HuH-7.5 (cell line): ENCODE measurements around the gene C11orf54.
A peak's percentile ranks its signal among the peaks of the same experiment; 100 is the strongest.
"Not testable (repeated sequence)": the region's sequence is repeated elsewhere in the genome, so short reads cannot be mapped to it uniquely, and the experiment has no call there.

ENCODE experiments used
- DNase-seq: peaks from one replicate; pipeline ENCODE4 v3.0.0; 2011; ENCODE audit warnings: low spot score

Gene C11orf54

DNA sequence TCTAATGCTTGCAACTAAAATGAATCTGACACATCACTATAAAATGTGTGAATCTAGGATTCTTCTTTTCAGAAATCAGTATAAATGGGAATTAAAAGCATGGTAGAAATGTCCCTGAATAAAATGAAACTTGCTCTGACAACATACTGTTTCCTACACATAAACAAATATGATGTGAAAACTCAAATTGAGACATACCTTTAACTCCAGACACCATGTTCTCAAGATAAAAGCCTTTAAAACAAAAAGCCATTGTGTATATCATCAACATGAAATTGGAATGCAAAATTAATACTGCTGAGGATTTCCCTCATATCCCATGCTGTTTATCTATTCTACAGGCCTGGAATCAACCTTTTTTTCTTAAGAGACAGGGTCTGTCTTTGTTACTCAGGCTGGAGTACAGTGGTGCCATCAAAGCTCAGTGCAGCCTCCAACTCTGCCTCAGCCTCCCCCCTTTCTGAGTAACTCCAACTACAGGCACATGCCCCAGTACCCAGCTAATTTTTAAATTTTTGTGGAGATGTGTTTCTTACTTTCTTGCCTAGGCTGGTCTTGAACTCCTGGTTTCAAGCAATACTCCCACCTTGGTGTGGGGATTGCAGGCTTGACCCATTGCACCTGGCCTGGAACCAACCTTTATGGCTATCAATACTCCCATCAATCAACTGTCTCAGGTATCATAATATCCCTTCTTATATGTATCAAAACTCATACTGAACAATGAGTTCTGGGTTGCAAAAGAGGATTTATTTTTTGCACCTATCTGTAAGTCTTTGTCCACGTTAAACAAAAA, 6.8 kb upstream of the C11orf54 start:
- DNase-seq = no peak

DNA sequence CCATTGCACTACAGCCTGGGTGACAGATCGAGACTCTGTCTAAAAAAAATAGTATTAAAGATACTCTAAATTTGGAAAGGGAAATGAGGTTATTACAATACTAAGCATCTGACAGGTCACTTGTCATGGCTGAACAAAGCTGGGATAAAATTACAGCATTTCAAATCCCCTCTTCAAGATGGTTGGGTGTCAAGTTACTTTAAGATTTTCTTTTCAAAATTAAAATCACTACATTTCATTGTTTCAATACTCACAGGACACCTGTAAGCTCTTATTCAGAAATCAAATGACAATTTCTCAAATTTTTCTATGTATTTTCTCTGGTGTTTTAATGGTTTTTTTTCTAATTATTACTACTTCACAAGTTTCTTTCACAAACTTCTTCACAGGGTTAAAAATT, 5.8 kb upstream of the C11orf54 start:
- no peak for DNase-seq

DNA sequence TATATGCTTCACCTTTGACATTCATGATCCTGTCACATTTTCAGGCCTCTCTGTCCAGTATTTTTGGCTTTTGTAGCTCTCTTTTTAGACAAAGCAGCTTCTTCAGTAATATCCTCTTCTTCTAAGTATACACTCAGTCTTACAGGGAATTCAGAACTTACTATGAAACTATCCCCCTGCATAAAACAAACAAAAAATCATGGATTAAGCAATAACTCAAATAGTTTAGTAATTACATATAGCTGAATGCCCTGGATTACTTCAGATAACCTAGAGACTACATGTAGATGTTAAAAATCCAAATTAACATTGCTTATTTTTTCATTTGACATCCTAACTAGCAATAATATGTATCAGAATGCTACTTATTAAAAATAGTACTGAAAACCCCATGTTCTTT, 5.3 kb upstream of the C11orf54 start:
- DNase-seq = no peak

DNA sequence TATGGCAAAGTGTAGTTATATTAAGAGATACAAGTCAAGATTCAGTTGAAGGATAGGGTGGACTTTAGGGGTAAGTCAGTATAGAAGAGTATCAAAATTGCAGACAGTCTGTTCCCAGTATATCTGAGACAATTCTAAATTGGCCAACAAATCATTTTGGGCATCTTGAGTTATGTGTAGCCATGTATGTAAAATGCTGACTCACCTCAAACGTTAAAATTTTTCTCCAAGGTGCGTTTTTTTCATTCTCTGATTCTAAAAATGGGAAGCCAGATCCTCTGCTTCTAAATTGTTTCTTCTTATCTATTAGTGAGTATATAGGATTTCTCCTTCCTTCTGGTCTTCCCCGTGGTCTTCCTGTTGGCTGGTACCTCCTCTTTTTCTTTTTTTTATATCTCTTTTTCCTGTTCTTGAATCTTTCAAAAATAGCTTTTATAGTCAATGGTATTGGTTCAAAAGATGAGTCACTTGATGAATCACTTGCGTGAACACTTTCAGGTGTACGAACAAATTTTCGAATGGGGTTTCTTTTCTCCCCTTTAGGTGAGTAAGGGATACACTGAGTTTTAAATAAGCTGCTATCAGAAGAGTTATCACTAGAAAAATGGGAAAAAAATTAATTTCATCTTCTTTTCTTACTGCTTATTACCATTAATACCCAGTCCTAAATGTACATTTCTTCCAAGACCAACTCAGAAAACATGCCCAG, 3.4 kb upstream of the C11orf54 start:
- DNase-seq = no peak

DNA sequence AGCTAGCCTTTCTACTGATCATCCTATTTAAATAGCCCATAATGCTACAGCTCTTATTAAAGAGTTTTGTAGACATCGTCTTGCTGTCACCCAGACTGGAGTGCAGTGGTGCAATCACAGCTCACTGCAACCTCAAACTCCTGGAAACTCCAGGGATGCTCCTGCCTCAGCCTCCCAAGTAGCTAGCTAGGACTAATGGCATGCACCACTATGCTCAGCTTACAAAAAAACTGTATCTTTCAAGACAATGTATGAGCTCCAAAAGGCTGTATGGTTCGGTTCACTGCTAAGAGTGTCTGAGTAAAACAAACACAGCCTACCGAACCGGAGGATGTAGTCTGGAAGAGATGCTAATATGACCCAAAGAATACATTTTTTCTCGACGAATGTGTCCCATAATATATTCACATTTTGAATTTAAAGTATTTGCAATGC, 2.8 kb upstream of the C11orf54 start:
- DNase-seq = no peak

DNA sequence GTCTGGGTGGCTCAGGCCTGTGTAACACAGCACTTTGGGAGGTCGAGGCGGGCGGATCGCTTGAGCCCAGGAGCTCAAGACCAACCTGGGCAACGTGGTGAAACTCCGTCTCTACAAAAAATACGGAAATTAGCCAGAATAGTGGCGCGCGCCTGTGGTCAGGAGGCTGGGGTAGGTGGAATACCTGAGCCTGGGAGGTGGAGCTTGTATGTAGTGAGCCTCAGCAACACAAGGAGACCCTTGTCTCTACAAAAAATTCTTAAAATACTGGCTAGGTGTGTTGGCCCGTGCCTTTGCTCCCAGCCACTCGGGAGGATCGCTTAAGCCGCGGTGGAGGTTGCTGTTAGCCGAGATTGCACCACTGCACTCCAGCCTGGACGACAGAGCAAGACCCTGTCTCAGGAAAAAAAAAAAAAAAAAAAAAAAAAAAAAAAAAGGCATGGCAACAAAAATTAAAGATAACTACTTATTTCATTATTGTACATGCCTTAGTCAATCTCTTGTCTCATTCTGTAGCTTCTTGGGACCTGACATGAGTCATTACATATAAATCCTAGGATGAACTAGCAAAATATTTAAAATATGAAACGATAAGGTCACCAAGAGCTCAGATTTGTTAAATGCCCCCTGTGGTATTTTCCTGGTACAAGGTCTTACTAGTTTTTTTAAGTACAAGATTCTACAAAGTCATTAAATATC, 1.3 kb upstream of the C11orf54 start:
- DNase-seq = no peak

DNA sequence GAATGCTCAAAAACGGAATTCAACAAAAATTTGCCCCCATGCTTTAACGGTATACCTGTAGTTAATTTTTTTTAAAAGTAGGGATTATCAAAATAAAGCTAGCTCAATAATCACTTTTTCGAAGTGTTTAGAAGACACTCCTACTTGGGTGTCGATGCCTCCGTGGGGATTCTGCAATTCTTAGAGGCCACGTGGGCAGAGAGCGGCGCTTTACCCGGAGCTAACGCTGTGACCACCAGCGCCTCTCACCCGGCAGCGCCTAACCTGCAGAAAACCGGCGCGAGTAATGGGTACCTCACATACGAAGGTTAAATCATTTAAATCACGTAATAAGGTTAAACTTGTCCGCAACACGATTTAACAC, 760 bp upstream of the C11orf54 start:
- no peak for DNase-seq

DNA sequence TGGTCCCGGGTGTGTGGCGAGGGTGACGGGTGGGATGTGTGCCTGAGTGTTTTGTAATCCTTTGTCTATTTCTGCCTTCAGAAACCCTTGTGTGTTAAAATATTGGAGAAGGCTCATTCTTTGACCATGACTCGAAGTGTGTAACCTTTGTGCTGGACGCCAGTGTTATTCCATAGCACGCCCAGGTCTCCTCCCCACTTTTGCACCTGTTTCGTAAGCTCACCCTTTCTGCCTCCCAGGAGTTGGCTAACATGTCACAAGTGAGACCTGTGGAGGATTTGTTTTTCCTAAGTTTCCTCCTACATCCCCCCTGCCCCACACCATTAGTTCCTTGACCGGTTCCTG, 382 bp downstream of the C11orf54 start:
- peak; percentile 75 for DNase-seq

DNA sequence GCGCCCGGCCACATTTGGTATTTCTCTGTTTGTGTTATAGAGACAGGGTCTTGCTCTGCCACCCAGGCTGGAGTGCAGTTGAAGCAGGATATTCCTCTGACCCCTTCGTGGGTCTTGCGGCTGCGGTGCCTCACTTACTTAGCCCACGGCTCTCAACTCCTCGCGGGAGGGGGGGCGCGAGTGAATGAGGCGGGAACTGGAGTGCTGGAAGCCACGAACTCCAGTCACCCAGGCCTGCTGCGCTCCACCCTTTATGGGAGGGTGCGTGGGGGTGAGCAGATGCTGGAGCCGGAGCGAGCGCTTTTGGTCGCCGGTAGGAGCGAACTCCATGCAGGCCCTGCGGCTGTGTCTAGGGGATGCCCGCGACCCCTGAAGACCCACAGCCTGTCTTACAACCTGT, 1.8 kb downstream of the C11orf54 start:
- no peak for DNase-seq

DNA sequence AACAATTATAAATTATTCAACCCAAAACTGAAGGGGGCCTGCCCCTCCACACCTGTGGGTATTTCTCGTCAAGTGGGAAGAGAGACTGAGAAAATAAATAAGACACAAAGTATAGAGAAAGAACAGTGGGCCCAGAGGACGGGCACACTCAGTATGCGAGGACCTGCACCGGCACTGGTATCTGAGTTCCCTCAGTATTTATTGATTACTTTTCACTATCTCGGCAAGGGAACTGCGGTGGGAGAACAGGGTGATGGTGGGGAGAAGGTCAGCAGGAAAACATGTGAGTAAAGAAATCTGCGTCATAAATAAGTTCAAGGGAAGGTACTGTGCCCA, 3.2 kb downstream of the C11orf54 start:
- DNase-seq = no peak

DNA sequence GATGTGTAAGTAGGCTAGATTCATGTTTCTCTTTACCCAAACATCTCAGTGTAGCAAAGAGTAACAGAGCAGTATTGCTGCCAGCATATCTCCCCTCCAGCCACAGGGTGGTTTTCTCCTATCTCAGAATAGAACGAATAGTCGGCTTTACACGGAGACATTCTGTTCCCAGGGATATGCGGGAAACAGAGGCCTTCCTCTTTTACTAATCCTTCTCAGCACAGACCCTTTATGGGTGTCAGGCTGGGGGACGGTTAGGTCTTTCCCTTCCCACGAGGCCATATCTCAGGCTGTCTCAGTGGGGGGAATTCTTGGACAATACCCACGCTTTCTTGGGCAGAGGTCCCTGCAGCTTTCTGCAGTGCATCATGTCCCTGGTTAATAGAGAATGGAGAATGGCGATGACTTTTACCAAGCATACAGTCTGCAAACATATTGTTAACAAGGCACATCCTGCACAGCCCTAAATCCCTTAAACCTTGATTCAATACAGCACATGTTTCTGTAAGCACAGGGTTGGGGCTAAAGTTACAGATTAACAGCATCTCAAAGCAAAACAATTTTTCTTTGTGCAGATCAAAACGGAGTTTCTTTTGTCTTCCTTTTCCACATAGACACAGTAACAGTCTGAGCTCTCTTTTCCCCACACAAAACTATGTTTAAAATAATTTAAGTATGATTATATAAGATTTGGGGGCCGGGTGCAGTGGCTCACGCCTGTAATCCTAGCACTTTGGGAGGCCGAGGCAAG, 3.7 kb downstream of the C11orf54 start:
- not testable (repeated sequence) for DNase-seq

DNA sequence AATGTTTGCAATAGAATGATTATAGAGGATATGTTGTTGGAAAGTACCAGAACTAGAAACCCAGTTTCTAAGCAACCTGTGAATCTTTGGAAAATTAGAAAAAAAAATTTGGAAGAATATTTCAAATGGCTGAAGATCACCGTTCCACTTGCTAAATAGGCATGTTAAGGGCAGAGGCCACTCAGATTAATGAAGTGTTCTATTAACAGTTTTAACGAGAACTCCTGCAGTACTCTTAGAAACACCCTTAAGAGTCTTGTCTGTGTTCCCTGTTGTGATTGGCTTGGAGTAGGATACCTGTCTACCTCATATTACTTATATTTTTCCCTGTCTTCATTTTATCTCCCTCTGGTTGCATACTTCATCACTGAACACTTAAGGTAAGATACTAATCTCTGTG, 4.6 kb downstream of the C11orf54 start:
- no peak for DNase-seq

DNA sequence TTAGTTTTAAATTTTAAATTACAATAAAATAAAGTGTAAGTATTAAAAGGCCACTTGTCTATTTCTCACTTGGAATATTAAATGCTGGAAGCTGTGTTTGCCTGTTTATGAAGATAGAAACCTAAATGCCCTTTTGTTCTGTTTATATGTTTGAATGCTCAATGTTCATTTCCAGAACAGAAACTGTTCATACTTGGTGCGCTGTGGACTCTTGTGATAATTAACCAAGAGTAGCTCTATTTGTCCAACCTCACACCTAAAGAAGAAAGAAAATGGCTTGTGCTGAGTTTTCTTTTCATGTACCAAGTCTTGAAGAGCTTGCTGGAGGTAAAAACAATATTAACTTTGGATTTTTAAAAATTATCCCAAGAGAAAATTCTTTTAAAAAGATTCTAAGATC, 5.7 kb downstream of the C11orf54 start:
- DNase-seq = no peak

DNA sequence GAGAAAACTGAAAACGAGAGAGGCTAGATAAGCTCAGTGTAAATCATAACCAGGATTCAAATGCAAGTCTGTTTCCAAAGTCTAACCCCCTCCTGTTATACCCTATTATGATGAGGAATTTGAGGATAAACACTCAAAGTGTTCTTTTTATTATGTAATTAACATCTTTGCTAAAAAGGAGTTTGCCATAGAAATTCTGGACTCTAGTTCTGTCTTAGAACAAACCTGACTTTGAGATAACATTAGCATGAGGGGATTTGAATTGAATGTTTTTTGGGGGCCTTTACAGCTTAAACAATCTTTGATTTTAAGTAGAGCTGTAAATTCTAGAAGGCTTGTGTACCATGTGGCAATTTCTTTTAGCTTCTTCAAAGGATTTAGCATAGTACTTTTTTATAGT, 9.5 kb downstream of the C11orf54 start:
- no peak for DNase-seq

DNA sequence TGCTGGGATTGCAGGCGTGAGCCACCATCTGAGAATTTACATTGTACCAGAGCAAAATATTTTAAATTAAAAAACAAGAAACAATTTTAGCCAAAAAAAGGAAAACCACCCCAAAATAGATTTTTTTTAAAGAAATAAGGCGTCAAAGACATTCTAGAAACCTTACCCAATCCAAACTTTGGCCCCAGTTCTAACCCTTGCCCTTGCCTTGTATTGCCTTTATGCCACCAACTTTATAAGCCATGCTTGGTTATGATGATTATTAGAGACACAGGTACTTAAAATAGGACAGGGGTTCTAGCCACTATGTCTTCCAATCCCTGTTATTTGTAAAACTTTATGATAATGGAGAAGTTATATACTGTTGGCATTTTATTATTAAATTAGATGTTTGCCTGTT, 11.8 kb downstream of the C11orf54 start:
- DNase-seq = no peak

DNA sequence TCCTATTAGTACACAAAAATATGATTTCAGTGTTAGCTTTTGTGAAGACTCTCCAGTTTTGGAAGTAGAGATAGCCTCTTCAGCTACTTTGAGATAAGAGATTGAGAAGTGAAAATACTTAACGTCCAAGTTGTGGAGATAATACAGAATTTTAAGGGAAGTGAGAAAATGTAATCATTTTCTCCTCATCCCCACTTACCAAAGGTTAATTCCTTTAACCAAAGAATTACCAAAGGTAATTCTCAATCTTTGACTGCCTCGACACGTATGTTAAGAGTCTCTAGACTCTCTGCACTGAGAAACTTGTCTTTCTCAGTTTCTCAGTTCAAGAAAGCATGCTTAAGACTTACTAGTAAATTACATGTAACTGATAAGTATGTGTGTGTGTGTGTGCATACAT, 15.3 kb downstream of the C11orf54 start:
- no peak for DNase-seq

DNA sequence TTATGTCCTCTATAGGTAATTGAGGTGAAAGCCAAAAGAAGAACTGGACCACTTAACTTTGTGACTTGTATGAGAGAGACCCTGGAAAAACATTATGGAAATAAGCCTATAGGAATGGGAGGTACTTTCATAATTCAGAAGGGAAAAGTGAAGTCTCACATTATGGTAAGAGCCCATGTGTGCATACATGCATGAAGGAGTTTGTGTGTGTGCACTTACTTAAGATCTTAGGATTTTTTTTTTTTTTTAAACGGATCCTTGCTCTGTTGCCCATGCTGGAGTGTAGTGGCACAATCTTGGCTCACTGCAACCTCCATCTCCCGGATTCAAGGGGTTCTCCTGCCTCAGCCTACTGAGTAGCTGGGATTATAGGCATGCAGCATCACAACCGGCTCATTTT, 15.8 kb downstream of the C11orf54 start:
- no peak for DNase-seq

DNA sequence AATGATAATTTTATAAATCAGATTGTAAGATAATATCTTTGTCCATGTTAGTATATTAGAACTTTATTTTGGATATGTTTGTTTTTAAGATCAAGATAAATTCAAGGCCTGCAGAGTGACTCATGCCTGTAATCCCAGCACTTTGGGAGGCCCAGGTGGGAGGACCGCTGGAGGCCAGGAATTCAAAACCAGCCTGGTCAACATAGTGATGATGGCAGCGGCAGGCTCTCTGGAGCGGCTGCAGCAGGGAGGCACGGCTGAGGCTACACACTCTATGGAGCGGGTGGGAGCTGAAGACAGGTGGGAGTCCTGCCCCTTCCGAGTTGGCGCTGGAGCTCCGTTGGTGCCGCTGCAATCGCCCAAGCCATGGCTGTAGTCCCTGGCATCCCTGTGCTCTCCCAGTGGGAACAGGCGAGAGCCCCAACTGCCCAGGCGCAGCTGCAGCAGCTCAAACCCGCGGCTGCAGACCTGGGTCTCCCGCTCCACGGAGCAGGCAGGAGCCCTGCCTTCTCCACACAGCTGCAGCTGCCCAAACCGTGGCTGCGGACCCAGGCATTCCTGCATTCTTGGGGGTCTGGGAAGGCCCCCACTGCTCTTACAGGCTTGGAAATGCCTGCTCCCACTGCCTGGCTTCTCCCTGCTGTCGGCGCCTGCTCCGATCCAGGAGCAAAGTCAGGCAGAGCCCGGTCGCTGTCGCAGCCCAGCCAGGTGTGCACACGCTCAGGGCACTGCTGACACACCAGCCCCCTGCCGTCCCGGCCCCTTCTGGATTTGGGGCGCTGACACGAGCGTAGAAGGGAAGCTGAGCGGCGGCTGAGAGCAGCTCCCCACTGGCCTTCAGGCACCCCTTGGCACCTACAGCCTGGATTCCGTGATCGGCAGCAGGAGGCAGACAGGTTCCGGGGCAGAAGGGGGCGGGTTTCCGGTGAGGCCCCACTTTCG, 16.7 kb downstream of the C11orf54 start:
- no peak for DNase-seq

DNA sequence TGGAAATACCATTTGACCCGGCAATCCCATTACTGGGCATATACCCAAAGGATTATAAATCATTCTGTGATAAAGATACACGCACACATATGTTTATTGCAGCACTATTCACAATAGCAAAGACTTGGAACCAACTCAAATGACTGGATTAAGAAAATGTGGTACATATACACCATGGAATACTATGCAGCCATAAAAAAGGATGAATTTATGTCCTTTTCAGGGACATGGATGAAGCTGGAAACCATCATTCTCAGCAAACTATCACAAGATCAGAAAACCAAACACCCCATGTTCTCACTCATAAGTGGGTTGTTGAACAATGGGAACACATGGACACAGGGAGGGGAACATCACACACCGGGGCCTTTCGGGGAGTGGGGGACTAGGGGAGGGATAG, 17.7 kb downstream of the C11orf54 start:
- not testable (repeated sequence) for DNase-seq

DNA sequence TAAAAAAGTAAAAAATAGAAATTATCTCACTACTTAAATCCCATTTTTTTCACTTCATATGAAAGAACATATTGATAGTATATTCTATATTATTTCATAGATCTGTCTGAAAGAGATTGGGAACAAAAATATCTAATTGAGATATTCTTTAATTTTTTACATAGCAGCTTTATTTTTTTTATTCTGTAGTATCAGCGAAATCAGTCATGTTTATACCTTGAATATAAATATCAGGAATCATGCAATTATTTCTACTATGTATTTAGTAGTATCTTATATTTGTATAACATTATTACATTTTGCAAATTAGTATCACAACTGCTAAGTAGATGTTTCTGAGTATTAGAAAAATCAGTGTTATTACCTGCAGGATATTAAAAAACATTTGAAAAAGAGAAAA, 20.4 kb downstream of the C11orf54 start:
- no peak for DNase-seq

DNA sequence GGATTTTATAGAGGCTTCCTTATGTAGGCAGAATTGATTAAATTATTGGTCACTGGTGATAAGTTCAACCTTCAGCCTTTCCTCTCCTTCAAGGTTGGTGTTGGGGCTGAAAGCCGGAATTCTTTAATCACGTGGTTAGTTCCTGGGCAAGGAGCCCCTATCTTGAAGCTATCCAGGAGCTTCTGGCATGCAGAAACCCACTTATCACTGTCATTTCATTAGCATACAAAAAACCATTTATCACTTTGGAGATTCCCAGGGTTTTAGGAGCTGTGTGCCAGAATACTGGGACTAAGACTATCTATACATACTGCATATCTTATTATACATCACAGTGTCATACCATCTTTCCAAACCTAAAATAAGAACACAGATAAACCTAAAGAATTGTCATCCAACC, 24.1 kb downstream of the C11orf54 start:
- DNase-seq = no peak

DNA sequence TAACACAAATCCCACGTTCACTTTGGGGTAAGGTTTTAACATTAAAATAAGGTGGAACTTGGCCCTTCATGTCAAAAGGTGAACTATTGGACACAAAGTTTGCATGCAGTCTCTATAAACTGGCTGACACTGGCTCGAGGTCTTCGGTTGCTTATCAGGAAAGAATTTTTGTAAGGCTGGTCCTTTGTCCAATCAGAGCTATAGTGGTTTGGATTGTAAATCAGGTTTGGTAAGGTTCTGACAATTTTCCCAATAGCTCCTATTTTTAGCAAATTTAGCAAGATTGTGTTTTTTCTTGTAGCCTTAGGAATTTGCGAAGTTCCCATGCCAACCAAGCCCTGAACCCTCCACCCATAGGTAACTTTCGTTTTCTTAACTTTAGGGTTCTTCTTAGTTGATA, 25.0 kb downstream of the C11orf54 start:
- no peak for DNase-seq
